Right renal pelvis (tissue), 4 donors: ENCODE measurements around the gene ZNF423. TPM values are rescaled to one million over a fixed set of nuclear protein-coding genes. Genes with fewer than 3 reads are reported as not detected.

Experiments used
- DNase-seq, 4 donors: peaks; one replicate each; pipeline ENCODE4 v3.0.0-alpha.2; 2013; ENCODE audit warnings: low read depth in 4 of 4, low spot score in 3 of 4, missing footprints in 1 of 4
- polyA plus RNA-seq, 4 donors: library from polyadenylated mRNA; unstranded; fragments of 120-200 nt; gene quantifications; one replicate each; pipeline ENCODE4 v1.2.1, GENCODE V29; 2013; ENCODE audit not compliant: insufficient read length in 4 of 4

Gene ZNF423
- polyA plus RNA-seq, 4 donors = 26.0 to 28.4 (median 27.2) TPM

DNA sequence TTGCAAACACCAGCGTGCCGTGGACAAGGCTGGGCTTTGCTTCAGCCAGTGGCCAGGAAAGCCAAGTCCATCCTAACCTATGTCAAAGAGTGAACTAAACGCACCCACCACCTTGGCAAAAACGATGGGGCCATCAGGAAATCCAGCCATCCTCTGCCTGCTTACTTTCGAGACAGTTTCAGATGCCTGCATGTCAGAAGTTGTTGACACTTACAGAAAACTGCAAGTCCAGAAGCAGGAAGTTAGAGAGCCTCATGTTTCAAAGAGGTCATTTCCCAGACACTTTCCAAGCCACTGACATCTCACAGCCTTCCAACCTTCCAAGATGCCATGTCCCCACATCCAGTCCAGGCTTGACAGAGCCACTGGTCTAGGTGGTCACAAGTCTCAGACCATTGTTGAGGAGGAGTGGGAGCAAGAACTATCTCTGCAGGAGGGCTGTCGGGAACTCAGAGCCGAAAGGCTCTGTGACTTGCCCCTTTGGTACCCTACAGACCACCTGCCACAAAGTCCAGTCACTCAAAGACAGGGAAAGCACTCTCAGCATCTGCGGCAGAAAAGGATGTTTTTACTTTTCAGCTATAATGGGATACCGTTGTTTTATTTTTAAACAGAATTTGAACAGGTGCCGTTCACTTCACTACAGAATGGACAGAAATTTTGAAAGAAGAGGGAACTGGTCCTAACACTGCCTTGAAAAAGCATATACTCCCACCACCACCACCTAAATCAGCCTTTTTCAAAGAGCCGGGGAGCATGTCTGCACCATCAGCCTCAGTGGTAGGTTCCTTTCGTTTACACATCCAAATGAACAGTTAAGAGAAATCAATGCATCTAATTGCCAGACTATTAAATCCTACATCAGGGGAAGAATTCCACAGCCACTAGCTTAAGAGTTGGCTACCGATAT, 5.1 kb downstream of the ZNF423 start:
- DNase-seq = no peak

- no peak for DNase-seq
Measured at GRCh38 chr16:49849754-49850108, 6.2 kb downstream of the ZNF423 start.

GRCh38 chr16:49849037-49849753, 6.7 kb downstream of the ZNF423 start:
- no peak for DNase-seq

- no peak for DNase-seq
Measured at GRCh38 chr16:49848530-49848929, 7.4 kb downstream of the ZNF423 start.

DNA sequence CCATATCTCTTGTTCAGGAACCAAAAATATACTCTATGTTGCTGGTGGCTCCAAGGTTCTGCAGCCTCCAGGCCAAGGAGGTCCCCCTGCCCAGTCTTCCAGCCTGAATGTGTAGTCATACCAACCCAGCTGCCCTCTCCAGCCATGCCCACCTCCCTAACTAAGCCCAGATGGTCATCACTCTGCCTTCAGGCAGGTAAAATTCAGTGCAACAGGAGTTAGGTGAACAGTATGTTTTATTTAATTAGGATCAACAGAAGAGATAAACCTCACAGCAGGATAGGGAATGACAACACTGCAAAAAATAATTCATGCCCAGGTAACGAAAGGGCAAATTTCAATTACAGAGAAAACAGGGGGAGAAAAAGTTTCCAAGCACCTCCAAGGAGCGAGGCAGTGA, 9.1 kb downstream of the ZNF423 start:
- DNase-seq = no peak

DNA sequence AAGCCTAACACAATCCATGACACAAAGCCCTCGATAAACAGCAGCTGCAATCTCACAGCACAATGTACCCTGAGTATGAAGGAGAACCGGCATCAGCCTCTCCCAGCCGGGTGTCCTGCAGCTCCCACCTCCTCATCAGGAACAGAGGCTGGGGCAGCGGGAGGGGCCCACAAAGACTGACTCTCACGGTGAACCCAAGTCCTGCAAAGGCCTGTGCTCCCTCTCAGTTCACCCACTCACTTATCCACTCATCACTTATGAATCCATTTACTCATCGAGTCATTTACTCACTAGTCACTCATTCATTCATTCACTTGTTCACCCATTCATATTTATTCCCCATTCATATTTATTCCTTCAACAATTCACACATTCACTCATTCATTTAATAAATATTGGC, 11.6 kb downstream of the ZNF423 start:
- no peak for DNase-seq

DNA sequence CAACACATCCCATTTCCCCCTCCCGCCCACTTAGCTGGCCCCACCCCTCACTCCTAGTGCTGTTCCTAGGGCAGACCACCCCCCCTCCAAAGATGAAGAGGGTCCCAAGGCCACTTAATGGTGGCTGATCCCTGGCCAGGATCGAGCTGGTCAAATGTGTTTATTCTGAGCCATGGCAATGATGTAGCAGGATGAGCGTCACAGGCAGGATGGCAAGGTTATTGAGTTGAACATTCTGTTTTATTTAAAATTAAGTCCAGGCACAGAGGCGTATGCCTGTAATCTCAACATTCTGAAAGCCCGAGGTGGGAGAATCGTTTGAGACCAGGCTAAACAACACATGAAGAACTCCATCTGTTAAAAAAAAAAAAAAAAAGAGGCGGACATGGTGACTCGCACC, 12.2 kb downstream of the ZNF423 start:
- DNase-seq = no peak

DNA sequence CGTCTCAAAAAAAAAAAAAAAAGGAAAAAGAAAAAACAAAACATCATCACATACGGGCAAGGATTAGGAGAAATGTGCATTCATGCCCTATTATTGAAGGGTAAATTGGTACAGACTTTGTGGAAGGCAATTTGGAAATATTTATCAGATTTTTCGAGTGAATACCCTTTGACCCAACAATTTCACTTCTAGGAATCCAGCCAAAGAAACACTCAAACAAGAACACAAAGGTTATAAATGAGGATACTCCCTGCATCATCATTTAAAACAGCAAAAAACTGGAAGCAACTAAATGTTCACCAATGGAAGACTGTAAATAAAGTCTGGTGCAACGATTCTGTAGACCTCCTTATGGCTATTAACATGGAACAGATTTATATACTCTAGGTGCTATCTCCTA, 12.9 kb downstream of the ZNF423 start:
- no peak for DNase-seq

DNA sequence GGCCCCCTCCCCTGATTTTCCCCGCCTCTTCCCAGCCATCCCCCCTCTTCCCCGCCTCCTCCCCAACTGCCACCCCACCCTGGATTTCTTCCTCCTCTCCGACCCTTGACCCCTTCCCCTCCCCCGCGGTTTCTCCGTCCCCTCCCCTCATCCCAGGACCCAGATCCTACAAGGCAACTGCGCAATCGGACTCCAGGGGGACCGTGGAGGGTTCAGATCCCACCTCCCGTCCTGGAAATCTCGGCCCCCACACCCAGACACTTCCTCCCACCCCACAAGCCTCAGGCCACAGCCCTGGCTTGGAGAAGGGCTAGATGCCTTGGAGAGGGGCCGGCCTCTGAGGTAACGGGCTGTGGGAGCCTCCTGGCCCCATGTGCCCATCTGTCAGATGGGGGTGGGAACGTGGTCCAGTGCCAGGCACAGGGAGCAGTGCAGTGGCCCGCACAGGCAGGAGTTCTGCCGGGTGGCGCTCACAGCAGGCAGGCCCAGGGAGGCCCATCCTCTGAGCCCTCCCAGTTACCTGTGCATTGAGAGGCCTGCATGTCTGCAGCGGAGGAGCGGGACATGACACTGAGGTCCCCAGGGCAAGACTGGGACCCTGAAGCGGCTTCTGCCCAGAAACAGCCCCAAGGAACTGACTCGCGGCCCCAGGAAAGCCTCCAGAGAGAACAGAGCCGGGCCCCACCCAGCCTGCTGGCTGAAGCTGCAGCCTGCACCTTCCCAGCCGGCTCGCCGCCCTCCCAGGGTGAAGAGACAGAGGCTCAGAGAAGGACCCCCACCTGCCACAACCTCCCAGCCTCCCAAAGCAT, 16.7 kb downstream of the ZNF423 start:
- no peak for DNase-seq

- no peak for DNase-seq
Measured at GRCh38 chr16:49838441-49839016, 17.4 kb downstream of the ZNF423 start.

GRCh38 chr16:49837688-49838410, 18.1 kb downstream of the ZNF423 start:
- no peak for DNase-seq

- DNase-seq = no peak
Measured at GRCh38 chr16:49836668-49837067, 19.2 kb downstream of the ZNF423 start.

- DNase-seq = no peak
Measured at GRCh38 chr16:49836218-49836617, 19.7 kb downstream of the ZNF423 start.

DNA sequence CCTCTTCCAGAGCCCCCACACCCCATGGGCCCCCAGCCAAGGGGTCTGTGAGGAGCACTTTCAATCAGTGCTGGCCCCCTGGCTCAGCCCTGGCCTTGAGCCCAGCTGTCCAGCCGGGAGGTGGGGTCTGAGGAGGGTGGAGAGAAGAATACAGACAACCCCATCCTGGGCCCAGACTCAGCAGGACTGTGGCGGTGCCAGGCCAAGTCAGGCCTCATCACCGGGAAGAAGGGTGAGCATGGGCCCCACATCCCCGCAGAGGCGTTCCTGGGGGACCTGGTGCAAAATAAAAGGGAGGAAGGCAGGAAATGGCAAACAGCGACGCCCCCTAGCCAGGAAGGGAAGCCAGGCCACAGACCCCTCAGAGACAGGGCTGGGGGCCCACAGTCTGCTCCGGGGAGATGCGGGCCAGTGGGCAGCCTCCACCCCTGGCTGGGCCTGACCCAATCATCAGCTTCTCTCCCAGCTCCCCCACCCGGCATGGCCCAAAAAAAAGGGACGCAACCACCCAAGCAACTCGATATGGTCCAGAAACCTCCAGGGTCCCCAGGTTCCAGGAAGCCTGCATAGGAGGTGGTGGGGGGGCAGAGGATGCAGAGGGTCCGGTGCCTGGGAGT, 20.6 kb downstream of the ZNF423 start:
- no peak for DNase-seq

- no peak for DNase-seq
Measured at GRCh38 chr16:49834531-49835151, 21.3 kb downstream of the ZNF423 start.

- DNase-seq = no peak
Measured at GRCh38 chr16:49833796-49834530, 21.9 kb downstream of the ZNF423 start.

- DNase-seq = no peak
Measured at GRCh38 chr16:49833085-49833484, 22.8 kb downstream of the ZNF423 start.

DNA sequence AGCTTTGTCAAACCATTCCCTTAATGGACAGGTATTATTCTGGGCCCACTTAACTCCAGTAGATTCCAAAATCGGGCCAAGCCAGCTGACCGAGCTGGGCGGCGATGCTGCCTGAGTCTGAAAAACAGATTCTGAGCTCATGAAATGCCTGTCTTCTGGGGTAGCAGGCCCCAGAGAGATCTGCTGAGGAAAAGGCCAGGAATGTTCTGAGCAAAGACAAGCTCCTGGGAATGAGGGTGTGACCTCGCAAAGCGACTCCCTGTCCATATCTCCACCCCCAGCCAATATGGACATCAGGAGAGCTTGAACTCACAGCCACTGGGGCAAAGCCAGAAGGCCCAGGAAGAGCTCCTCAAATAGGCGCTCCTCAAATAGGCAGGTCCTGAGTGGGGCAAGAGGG, 23.7 kb downstream of the ZNF423 start:
- no peak for DNase-seq

DNA sequence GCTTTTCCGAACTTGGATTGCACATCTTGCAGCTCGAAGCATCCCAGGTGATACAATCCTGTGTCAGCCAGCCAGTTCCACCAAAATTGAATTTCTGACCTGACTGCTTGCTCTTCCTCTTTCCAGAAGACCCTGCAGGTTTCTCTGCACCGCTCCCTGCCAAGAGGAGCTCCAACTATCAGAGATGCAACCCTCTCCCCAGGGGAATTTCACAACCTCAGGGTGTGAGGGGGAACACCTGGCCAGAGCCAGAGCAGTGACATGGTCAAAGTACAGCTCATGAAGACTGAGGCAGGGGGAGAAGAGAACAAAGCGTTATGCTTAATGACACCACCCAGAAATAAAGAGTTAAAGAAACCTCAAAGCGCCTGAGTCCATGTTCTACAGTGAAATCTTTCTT, 25.0 kb downstream of the ZNF423 start:
- no peak for DNase-seq
